Endometrial microvascular endothelial cells (primary cell): Measurements from ENCODE around the gene TRIM72. TPM values are rescaled to one million over a fixed set of nuclear protein-coding genes. Genes with fewer than 3 reads are reported as not detected.
"Not testable (repeated sequence)": the region's sequence is repeated elsewhere in the genome, so short reads cannot be mapped to it uniquely, and the experiment has no call there.

Source experiments
- in situ Hi-C: cut with HindIII; loops from 2 replicates; pipeline ENCODE4 v1.10.0; 2017; ENCODE audit warnings: low sequenced_read_pairs, low pct_unique_long_range_greater_than_20kb; ENCODE audit errors: inconsistent ontology term
- total RNA-seq: library from RNA; depleted of rRNA; stranded (reverse); fragments of >200 nt; gene quantifications from one replicate; pipeline ENCODE4 v1.2.3, GENCODE V29; 2015; ENCODE audit errors: inconsistent ontology term

TRIM72 gene
- total RNA-seq, 1 donor from 2014 or later = not detected

- in situ Hi-C loops = no loop called here
These were observed 25.2 kb upstream of the TRIM72 start for GRCh38 chr16:31188450-31189411.

- in situ Hi-C loops = no loop called here
These were observed 24.5 kb upstream of the TRIM72 start for GRCh38 chr16:31189412-31189778.

DNA sequence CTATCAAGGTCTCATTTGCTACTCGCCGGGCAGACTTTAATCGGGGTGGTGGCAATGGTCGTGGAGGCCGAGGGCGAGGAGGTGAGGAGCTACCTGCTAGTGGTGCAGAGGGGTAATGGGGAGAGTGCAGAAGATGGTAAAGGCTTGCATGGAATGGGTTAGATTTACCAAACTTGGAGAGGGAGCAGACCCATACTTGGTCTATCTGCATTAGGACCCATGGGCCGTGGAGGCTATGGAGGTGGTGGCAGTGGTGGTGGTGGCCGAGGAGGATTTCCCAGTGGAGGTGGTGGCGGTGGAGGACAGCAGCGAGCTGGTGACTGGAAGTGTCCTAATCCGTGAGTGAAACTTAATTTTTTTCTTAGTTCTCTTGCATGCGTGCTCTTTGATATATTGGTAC, 23.9 kb upstream of the TRIM72 start:
- in situ Hi-C loops = no loop called here

GRCh38 chr16:31190818-31191444, 23.0 kb upstream of the TRIM72 start:
- in situ Hi-C loops = no loop called here

DNA sequence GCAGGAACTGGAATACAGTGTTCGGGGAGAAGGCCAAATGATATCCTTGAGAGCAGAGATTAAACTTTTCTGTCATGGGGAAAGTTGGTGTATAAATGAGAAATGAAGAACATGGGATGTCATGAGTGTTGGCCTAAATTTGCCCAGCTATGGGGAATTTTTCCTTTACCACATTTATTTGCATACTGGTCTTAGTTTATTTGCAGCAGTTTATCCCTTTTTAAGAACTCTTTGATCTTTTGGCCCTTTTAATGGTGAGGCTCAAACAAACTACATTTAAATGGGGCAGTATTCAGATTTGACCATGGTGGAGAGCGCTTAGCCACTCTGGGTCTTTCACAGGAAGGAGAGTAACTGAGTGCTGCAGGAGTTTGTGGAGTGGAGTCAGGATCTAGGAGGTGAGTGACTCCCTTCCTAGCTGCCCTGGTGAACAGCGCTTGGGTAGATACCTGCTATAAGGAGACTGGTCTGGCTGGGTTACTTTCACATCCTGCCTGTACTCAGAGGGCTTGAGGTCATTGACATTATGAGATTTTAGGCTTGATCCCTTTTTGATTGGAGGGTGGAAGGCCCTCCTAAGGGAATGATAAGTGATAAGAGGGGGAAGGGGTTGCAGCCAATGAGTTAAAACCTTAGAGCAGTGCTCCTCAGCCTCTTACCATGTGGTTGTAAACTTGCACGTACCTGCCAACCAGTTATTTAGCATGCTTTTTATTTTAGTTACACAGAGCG, 22.1 kb upstream of the TRIM72 start:
- in situ Hi-C loops = no loop called here

GRCh38 chr16:31192856-31193642, 20.9 kb upstream of the TRIM72 start:
- in situ Hi-C loops = no loop called here

DNA sequence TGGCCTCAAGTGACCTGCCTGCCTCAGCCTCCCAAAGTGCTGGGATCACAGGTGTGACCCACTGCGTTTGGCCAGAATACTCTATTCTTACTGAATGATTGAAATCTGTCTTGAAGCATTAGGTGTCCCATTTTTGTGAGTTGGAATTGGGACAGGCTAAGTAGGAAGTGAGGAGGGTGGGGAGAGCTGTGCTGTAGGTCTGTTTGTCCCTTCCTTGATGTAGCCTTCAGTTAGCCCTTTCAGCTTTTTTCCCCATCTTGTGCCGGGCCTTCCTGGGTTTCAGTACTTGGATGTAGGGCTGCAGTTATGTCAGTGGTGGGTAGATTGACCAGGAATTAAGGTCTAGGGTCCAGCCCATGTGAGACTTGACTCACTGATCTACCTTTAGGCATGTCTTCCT, 20.0 kb upstream of the TRIM72 start:
- in situ Hi-C loops = no loop called here

- in situ Hi-C loops = no loop called here
These were observed 19.0 kb upstream of the TRIM72 start for GRCh38 chr16:31194898-31195297.

DNA sequence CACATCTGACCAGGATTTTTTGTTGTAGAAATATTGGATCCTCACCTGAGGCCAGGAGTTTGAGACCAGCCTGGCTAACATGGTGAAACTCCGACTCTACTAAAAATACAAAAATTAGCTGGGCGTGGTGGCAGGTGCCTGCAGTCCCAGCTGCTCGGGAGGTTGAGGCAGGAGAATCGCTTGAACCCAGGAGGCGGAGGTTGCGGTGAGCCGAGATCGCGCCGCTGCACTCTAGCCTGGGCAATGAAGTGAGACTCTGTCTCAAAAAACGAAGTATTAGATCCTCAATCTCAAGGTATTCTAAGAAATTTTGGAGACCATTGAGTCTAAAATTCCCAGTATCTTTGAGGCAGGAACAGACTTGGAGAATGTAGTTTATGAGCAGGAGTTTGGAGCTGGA, 18.1 kb upstream of the TRIM72 start:
- in situ Hi-C loops = not testable (repeated sequence)

DNA sequence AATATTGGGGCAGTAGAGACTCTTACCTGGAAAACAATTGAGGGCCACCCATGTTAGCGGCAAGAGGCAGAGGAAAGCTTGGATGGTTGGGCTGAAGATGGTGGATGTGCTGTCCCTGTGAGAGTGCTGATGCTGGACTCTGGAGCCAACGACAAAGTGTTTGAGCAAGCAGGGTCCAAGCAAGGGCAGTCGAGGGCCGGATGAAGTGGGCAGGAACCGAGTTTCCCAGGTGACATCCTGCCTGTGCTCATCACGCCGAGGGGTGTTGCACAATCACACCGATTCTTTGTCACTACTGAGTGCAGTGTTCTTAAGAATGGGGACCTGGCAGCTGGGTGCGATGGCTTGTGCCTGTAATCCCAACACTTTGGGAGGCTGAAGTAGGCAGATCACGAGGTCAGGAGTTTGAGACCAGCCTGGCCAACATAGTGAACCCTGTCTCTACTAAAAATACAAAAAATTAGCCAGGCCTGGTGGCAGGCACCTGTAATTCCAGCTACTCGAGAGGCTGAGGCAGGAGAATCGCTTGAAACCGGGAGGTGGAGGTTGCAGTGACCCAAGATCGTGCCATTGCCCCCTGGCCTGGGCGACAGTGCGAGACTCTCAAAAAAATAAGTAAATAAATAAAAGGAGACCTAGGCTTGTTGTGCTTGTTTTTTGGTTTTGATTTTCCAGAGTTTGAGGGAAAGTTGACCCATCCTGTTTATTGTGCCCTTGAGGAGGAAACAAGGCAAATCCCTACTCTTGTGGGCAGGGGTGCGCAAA, 17.4 kb upstream of the TRIM72 start:
- in situ Hi-C loops = no loop called here

DNA sequence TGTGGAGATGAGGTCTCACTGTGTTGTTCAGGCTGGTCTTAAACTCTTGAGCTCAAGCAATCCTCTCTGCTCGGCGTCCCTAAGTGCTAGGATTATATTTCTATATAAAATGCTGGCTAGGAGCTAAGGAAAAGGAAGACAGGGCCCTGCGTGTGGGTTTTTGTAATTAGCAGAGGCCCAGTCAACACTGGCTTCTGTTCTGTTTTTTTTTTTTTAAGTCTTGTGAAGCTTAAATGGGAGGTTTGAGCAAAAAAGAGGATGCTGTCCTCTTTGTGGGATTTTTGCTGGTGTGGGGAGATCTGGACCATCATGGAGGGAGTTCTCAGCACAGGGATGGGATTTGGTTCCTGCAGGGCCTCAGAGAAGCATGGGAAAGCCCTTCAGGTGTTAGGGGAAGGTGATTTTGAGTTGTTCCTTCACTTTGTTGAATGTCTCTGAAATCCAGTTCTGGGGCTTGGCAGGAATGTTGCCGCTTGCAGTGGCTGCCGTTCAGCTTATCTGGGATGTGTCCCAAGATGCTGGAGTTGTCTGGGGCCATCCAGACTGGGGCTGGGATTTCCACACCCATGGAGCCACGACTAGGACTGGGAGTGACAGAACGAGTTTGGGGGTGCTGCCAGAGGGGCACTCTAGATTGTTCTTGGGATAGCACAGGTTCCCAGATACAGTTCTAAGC, 15.6 kb upstream of the TRIM72 start:
- in situ Hi-C loops = no loop called here

DNA sequence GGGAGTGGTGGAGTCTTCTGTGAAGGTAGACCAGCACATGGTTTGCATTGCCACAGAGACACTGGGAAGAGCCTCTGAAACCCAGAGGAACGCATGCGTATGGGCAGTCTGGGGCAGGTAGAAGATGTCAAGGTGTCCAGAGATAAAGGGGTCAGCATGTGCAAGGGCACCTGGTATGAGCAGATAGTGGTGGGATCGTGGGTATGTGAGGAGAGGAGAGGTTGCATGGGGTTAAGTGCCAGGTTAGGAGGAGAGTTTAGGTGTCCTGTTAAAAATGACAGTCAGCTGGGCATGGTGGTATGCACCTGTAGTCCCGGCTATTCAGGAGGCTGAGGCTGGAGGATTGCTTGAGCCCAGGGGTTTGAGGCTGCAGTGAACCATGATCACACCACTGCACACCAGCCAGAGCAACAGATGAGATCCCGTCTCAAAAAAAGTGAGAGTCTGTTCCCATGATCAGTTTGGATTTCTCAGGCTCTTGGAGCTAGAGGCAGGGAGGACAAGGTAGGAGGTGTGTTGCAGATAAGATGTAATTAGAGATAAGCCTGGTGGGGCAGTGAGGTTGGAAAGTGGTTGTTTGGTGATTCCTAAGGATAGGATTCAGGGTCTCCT, 14.4 kb upstream of the TRIM72 start:
- in situ Hi-C loops = no loop called here

DNA sequence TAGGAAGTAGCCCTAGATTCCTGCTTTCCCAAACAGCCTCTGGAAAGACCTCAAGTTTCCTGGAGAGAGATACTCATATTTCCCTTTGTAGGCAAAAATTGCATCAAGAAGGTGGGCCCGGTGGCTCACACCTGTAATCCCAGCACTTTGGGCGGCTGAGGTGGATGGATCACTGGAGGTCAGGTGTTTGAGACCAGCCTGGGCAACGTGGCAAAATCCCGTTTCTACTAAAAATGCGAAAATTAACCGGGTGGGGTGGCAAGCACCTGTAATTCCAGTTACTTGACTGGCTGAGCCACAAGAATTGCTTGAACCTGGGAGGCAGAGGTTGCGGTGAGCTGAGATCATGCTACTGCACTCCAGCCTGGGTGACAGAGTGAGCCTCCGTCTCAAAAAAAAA, 13.8 kb upstream of the TRIM72 start:
- in situ Hi-C loops = not testable (repeated sequence)

- in situ Hi-C loops = no loop called here
These were observed 12.9 kb upstream of the TRIM72 start for GRCh38 chr16:31200821-31201568.

DNA sequence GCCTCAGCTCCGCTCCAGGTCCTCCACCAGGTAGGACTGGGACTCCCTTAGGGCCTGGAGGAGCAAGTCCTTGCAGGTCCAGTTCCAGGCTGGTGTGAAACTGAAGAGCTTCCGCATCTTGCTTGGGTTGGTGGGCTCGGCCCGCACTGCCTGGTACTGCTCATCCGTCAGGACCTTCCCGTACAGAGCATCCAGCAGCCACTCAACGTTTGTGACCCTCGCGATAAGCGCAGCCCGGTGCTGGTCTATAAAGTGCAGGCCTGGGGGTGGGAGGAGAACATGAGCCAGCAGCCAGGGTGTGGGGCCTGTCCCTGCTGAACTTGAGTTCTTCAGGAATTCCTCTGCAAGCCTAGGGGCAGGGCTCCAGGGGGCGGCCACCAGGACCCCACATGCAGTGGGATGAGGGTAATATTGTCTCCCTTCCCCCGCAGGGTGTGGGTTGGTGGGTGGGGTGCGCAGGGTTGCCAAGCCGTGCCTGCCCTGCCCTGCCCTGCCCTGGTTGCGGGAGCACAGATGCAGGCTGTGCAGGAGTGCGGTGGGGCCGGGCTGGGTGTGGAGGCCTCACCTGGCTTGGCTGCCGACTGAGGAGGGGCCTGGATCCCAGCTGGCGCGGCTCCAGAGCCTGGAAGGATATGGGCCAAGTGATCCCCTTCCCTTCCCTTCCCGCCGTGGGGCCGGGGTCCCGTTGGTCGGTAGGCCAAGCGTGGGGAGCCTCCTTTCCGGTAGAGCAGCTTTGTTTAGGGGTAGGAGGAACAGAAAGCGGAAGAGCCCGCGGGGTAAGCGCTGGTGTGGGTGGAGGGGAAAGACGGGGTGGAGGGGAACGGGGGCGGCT, 12.1 kb upstream of the TRIM72 start:
- in situ Hi-C loops = no loop called here
